Measurements from ENCODE around the gene SGSM2. TPM values are rescaled to one million over a fixed set of nuclear protein-coding genes. Genes with fewer than 3 reads are reported as not detected.

SGSM2 gene
- total and polyA plus RNA-seq, 2 of the 13 experiments (the other 11 are each of a cell fraction or from before 2014, with no cell fraction given) = 30.4 to 51.3 TPM

GRCh38 chr17:2335726-2336214 is 1.5 kb upstream of the SGSM2 start (continued):
- TF ChIP-seq ATRX (CRISPR knock-in tag; IDR thresholded peaks at IDR 0.05; ENCODE audit: borderline replicate concordance) (no peak), ZIK1 (CRISPR knock-in tag; IDR thresholded peaks at IDR 0.05; ENCODE audit: borderline replicate concordance, low read depth) (no peak), ZNF556 (CRISPR knock-in tag; IDR thresholded peaks at IDR 0.05; ENCODE audit: borderline replicate concordance) (no peak), POLR2G (IDR thresholded peaks at IDR 0.05; ENCODE audit: low read depth, low read length) (no peak), GATAD2A (CRISPR knock-in tag; IDR thresholded peaks at IDR 0.05) (no peak), TEF (CRISPR knock-in tag; IDR thresholded peaks at IDR 0.05) (no peak), STAG1 (CRISPR knock-in tag; IDR thresholded peaks at IDR 0.05) (no peak), MXD4 (CRISPR knock-in tag; IDR thresholded peaks at IDR 0.05) (no peak), ZBTB4 (CRISPR knock-in tag; IDR thresholded peaks at IDR 0.05; ENCODE audit: borderline replicate concordance) (no peak), DR1 (CRISPR knock-in tag; IDR thresholded peaks at IDR 0.05) (no peak), NR1H2 (CRISPR knock-in tag; IDR thresholded peaks at IDR 0.05; ENCODE audit: borderline replicate concordance, low read depth) (no peak), TEAD3 (CRISPR knock-in tag; optimal IDR thresholded peaks at IDR 0.05; ENCODE audit: borderline replicate concordance) (no peak), SMARCC2 (IDR thresholded peaks at IDR 0.05) (no peak), ZBTB20 (CRISPR knock-in tag; IDR thresholded peaks at IDR 0.05; ENCODE audit: borderline replicate concordance, low read depth) (no peak), ZNF44 (CRISPR knock-in tag; IDR thresholded peaks at IDR 0.05) (no peak), ZNF143 (CRISPR knock-in tag; IDR thresholded peaks at IDR 0.05) (no peak), TFAP4 (IDR thresholded peaks at IDR 0.05; ENCODE audit: borderline replicate concordance, low read depth) (no peak), FOXO1 (CRISPR knock-in tag; IDR thresholded peaks at IDR 0.05) (no peak), JUN (CRISPR knock-in tag; IDR thresholded peaks at IDR 0.05) (no peak), ZSCAN22 (CRISPR knock-in tag; IDR thresholded peaks at IDR 0.05) (no peak), ZNF746 (CRISPR knock-in tag; IDR thresholded peaks at IDR 0.05) (no peak), ZBTB26 (CRISPR knock-in tag; IDR thresholded peaks at IDR 0.05; ENCODE audit: borderline replicate concordance) (no peak), ZNF136 (CRISPR knock-in tag; IDR thresholded peaks at IDR 0.05; ENCODE audit: low read depth) (no peak), UBTF (CRISPR knock-in tag; IDR thresholded peaks at IDR 0.05) (no peak)

Measured in HepG2 (cell line).